ENCODE measurements around the gene CPNE6.

CPNE6 gene

DNA sequence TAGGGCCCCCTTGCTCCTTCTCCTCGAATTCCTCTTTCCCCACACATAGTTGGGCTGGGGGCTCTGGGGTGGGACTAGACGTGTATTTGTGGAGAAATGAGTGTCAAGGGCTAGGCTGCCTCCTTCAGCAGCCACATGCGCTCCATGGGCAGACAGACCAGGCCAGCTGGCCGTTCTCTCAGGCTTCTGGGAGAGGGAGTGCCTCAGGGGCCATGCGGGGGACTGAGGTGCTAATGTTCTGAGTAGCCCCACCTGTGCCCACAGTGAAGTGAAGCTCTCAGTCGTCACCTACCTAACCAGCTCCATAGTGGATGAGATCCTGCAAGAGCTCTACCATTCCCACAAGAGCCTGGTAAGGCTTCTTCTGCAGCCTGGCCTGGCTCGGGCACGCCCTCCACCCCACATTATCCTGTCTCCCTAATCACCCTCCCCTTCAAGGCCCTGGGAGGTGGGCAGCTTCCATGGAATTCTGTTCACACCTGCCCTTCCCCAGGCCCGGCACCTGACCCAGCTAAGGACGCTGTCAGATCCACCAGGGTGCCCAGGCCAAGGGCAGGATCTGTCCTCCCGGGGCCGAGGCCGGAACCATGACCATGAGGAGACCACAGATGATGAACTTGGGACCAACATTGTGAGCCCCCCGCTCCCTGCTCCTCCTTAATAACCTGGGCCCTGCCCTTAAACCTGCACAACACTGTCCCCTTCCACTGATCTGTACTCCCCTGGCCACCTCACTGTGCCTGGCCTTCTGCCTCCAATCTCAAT lies 9.0 kb upstream of the CPNE6 start:
- H3K9me3 ChIP-seq (ENCODE audit: control insufficient read depth in 2 of 2, low read length in 2 of 2): no peaks in the 10 kb centered on the region
- no peaks in the 10 kb centered on the region for H3K36me3 ChIP-seq (ENCODE audit: control insufficient read depth in 2 of 2, insufficient read depth in 2 of 2, low read length in 2 of 2)
- H3K4me1 ChIP-seq (ENCODE audit: control insufficient read depth, insufficient read depth, low read length): peaks cover 3% of the 10 kb centered on the region
- H3K4me3 ChIP-seq (ENCODE audit: low read length in 2 of 2): no peak overlapping the region
- H3K9ac ChIP-seq (ENCODE audit: low read length in 2 of 2): no peak overlapping the region
- H3K27ac ChIP-seq (ENCODE audit: low read length): no peak overlapping the region
- peaks cover 0 to 3% of the 10 kb centered on the region in 2 donors for H3K27me3 ChIP-seq (ENCODE audit: control insufficient read depth in 1 of 2, insufficient read depth in 2 of 2, low read length in 2 of 2)

DNA sequence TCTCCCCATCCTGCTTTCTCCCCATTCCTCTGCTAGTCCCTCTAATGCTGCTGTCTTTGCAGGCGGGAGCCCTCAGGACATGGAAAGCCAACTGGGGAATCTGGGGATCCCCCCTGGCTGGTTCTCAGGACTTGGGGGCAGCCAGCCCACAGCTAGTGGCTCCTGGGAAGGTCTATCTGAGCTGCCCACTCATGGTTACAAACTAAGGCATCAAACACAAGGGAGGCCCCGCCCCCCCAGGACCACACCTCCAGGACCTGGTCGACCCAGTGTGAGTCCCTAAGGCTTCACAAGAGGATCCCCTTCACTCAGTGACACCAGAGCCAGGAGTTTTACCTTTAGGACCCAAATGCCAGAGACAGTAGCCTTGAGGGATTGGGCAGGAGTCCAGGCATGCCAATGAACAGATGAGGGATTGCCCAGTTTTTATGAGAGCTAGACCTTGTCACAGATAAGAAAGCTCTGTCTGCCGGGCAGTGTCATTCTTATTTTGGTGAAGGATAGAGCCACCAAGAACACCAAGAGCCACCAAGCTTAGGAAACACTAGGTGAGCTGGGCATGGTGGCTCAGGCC lies 8.0 kb upstream of the CPNE6 start:
- Histone ChIP-seq H3K9me3 (ENCODE audit: control insufficient read depth in 2 of 2, low read length in 2 of 2) (no peaks in the 10 kb centered on the region), H3K27me3 (ENCODE audit: control insufficient read depth in 1 of 2, insufficient read depth in 2 of 2, low read length in 2 of 2) (peaks cover 0 to 3% of the 10 kb centered on the region in 2 donors), H3K4me1 (ENCODE audit: control insufficient read depth, insufficient read depth, low read length) (peaks cover 3% of the 10 kb centered on the region), H3K4me3 (ENCODE audit: low read length in 2 of 2) (no peak overlapping the region), H3K36me3 (ENCODE audit: control insufficient read depth in 2 of 2, insufficient read depth in 2 of 2, low read length in 2 of 2) (no peaks in the 10 kb centered on the region), H3K27ac (ENCODE audit: low read length) (no peak overlapping the region), H3K9ac (ENCODE audit: low read length in 2 of 2) (no peak overlapping the region)

DNA sequence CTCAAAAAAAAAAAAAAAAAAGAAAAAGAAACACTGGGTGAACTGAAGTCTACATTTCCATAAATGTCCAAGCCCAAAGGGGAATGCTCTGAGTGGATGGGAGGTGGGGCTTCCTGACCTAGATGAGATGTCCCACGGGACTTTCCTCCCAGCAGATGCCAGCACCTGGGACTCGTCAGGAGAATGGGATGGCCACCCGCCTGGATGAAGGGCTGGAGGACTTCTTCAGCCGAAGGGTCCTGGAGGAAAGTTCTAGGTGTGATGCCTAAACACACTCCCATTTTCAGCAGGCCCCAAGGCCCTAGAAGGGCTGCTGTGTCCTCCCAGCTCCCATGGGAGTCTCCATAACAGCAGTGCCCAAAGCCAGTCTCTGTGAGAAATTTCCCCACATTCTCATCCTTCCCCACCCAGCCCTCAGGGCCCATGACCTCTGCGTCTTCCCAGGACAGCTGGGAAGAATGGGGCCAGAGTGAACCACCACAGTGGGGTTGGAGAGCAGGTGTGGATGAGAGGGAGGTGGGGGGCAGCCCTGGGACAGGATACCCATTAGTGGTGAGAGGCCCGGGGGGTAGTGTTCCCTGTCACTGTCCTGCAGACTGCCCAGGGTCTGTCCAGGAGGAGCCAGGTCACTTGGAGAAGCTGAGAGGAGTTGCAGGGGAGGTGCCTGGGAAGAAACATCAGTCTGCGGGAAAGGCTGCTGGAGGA lies 7.1 kb upstream of the CPNE6 start:
- H3K4me3 ChIP-seq (ENCODE audit: low read length in 2 of 2): no peak overlapping the region
- no peak overlapping the region for H3K27ac ChIP-seq (ENCODE audit: low read length)
- no peaks in the 10 kb centered on the region for H3K36me3 ChIP-seq (ENCODE audit: control insufficient read depth in 2 of 2, insufficient read depth in 2 of 2, low read length in 2 of 2)
- no peak overlapping the region for H3K9ac ChIP-seq (ENCODE audit: low read length in 2 of 2)
- H3K4me1 ChIP-seq (ENCODE audit: control insufficient read depth, insufficient read depth, low read length): no peaks in the 10 kb centered on the region
- peaks cover 0 to 3% of the 10 kb centered on the region in 2 donors for H3K27me3 ChIP-seq (ENCODE audit: control insufficient read depth in 1 of 2, insufficient read depth in 2 of 2, low read length in 2 of 2)
- H3K9me3 ChIP-seq (ENCODE audit: control insufficient read depth in 2 of 2, low read length in 2 of 2): no peaks in the 10 kb centered on the region

DNA sequence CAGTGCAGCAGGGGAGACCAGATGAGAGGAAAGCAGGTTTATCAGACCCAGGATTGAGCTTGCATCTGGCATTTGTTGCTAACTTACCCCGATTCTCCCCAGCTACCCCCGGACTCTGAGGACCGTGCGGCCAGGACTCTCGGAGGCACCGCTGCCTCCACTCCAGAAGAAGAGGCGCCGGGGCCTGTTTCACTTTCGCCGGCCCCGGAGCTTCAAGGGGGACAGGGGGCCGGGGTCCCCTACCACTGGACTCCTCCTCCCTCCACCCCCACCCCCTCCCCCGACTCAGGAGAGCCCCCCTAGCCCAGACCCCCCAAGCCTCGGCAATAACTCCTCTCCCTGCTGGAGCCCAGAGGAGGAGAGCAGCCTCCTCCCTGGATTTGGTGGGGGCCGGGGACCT lies 6.5 kb upstream of the CPNE6 start:
- H3K36me3 ChIP-seq (ENCODE audit: control insufficient read depth in 2 of 2, insufficient read depth in 2 of 2, low read length in 2 of 2): no peaks in the 10 kb centered on the region
- H3K27me3 ChIP-seq (ENCODE audit: control insufficient read depth in 1 of 2, insufficient read depth in 2 of 2, low read length in 2 of 2): peaks cover 0 to 3% of the 10 kb centered on the region in 2 donors
- H3K27ac ChIP-seq (ENCODE audit: low read length): no peak overlapping the region
- no peaks in the 10 kb centered on the region for H3K9me3 ChIP-seq (ENCODE audit: control insufficient read depth in 2 of 2, low read length in 2 of 2)
- H3K4me1 ChIP-seq (ENCODE audit: control insufficient read depth, insufficient read depth, low read length): no peaks in the 10 kb centered on the region
- H3K9ac ChIP-seq (ENCODE audit: low read length in 2 of 2): no peak overlapping the region
- H3K4me3 ChIP-seq (ENCODE audit: low read length in 2 of 2): no peak overlapping the region

DNA sequence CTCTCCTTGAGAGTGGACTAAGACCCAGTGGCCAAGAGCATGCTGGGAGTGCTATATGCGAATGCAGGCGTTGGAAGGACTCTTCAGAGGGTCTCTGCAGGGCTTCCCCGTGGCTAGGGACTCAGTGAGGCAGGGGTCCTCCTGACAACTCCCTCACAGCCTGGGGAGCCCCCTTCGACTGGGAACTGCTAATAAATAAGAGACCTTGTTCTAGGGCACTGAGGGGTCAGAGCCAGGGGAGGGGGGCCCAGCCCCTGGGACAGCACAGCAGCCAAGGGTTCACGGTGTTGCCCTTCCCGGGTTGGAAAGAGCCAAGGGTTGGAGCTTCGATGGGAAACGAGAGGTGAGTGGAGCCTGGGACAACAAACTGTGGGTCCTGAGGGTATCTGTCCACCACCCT lies 6.0 kb upstream of the CPNE6 start:
- H3K4me1 ChIP-seq (ENCODE audit: control insufficient read depth, insufficient read depth, low read length): no peaks in the 10 kb centered on the region
- no peaks in the 10 kb centered on the region for H3K36me3 ChIP-seq (ENCODE audit: control insufficient read depth in 2 of 2, insufficient read depth in 2 of 2, low read length in 2 of 2)

DNA sequence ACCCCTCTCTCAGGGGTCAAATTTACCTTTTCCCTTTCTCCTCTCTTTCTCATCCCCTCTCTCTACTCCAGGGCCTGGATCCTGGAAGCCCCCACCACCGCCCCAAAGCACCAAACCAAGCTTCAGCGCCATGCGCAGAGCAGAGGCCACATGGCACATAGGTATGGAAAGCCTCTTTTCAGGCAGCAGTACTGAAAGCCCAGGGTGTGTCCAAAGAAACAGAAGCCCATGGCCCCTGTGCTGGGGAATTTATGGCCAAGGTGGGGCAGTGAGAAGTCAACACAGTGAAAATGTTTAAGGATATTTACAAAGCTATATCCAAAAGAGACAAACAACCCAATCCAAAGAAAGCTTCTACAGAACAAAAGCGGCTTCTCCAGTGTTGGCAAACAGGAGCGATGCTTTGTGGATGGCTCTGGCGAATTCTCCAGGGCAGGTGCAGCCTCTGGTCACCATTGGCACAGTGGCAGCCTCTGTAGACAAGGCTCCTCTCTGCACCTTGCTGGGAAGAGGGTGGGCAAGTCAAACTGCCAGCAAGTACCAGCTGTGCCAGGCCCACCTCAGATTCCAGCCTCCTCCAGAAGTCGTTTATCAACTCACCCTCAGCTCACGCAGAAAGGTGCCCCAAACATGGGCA lies 4.7 kb upstream of the CPNE6 start:
- no peak overlapping the region for H3K27ac ChIP-seq (ENCODE audit: low read length)
- no peaks in the 10 kb centered on the region for H3K9me3 ChIP-seq (ENCODE audit: control insufficient read depth in 2 of 2, low read length in 2 of 2)
- H3K9ac ChIP-seq (ENCODE audit: low read length in 2 of 2): no peak overlapping the region
- H3K4me1 ChIP-seq (ENCODE audit: control insufficient read depth, insufficient read depth, low read length): peaks cover 2% of the 10 kb centered on the region
- no peak overlapping the region for H3K4me3 ChIP-seq (ENCODE audit: low read length in 2 of 2)
- no peaks in the 10 kb centered on the region for H3K27me3 ChIP-seq (ENCODE audit: control insufficient read depth in 1 of 2, insufficient read depth in 2 of 2, low read length in 2 of 2)
- H3K36me3 ChIP-seq (ENCODE audit: control insufficient read depth in 2 of 2, insufficient read depth in 2 of 2, low read length in 2 of 2): no peaks in the 10 kb centered on the region

More for the DNA sequence above, 6.0 kb upstream of the CPNE6 start:
- H3K9me3 ChIP-seq (ENCODE audit: control insufficient read depth in 2 of 2, low read length in 2 of 2): no peaks in the 10 kb centered on the region
- no peaks in the 10 kb centered on the region for H3K27me3 ChIP-seq (ENCODE audit: control insufficient read depth in 1 of 2, insufficient read depth in 2 of 2, low read length in 2 of 2)
- no peak overlapping the region for H3K9ac ChIP-seq (ENCODE audit: low read length in 2 of 2)
- no peak overlapping the region for H3K4me3 ChIP-seq (ENCODE audit: low read length in 2 of 2)
- H3K27ac ChIP-seq (ENCODE audit: low read length): no peak overlapping the region

DNA sequence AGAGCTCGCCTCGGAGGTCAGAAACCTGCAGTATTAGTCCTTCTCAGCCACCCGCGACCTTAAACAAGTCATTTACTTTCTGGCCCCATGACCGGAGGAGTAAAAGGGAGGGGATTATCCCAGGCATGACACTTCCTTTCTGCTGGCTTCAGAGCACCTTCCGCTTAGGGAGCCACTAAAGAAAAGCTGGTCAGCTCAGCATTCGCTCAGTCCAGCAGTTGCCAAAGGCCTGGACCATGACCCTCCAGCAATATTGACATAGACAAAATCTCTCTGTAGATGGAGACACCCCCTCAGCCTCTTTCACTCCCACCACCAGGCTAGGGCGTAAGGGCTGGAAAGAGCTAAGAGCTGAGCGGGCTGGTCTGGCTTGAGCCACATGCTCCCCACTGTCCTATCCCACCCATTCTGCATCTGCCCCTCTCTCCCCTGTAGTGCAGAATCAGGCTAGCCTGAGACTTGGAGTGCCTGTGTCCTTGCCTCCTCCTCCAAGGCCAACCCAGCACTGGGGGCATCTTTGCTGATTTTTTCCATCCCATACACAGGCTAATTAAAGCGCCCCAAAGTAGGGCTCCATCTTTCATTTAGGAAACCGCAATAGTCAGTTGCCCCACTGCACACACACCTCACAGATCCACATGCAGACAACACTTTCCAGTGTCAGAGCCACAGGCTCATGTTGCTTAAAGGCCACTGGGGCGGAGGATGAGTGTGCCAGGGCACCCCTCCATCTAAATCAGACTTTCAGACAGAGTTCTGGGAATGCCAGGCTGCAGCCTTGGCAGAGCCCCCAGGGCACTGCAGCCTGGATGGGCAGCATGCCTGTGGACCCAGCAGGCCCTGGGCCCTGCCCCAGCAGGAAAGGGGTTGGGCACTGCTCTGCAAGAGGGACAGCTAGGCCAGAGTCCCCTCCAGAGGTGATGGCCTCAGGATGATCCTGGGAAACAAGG lies 4.0 kb upstream of the CPNE6 start:
- H3K4me3 ChIP-seq (ENCODE audit: low read length in 2 of 2): no peak overlapping the region
- no peak overlapping the region for H3K9ac ChIP-seq (ENCODE audit: low read length in 2 of 2)
- no peaks in the 10 kb centered on the region for H3K27me3 ChIP-seq (ENCODE audit: control insufficient read depth in 1 of 2, insufficient read depth in 2 of 2, low read length in 2 of 2)
- peaks cover 10% of the 10 kb centered on the region for H3K4me1 ChIP-seq (ENCODE audit: control insufficient read depth, insufficient read depth, low read length)
- no peaks in the 10 kb centered on the region for H3K36me3 ChIP-seq (ENCODE audit: control insufficient read depth in 2 of 2, insufficient read depth in 2 of 2, low read length in 2 of 2)
- H3K9me3 ChIP-seq (ENCODE audit: control insufficient read depth in 2 of 2, low read length in 2 of 2): no peaks in the 10 kb centered on the region
- no peak overlapping the region for H3K27ac ChIP-seq (ENCODE audit: low read length)

DNA sequence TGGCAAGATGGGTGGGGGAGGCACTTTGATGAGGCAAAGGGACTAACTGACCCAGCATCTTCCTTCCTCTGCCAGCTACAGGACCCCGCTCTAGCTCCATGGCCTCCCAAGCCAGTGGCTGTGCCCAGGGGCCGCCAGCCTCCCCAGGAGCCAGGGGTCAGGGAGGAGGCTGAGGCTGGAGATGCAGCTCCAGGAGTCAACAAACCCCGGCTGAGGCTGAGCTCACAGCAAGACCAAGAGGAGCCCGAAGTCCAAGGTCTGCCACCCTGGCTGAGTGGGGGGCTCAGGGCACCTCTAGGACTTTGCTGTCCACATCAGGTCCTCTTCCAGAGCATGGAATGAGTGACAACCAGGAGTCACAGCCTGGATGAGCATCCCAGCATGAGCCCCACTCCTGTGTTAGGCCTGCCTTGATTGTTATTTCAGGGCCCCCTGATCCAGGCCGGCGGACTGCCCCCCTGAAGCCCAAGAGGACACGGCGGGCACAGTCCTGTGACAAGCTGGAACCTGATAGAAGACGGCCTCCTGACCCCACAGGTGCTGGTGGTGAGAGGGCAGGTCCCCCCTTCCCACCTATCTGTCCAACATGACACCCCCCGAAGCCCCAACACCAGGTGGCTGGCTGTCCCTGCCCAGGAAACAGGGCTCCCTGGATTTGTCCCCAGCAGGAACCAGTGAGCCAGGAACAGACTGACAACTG lies 2.5 kb upstream of the CPNE6 start:
- H3K27me3 ChIP-seq (ENCODE audit: control insufficient read depth in 1 of 2, insufficient read depth in 2 of 2, low read length in 2 of 2): no peaks in the 10 kb centered on the region
- H3K4me3 ChIP-seq (ENCODE audit: low read length in 2 of 2): no peak overlapping the region
- no peak overlapping the region for H3K27ac ChIP-seq (ENCODE audit: low read length)
- no peaks in the 10 kb centered on the region for H3K9me3 ChIP-seq (ENCODE audit: control insufficient read depth in 2 of 2, low read length in 2 of 2)
- no peaks in the 10 kb centered on the region for H3K36me3 ChIP-seq (ENCODE audit: control insufficient read depth in 2 of 2, insufficient read depth in 2 of 2, low read length in 2 of 2)
- peaks cover 16% of the 10 kb centered on the region for H3K4me1 ChIP-seq (ENCODE audit: control insufficient read depth, insufficient read depth, low read length)
- no peak overlapping the region for H3K9ac ChIP-seq (ENCODE audit: low read length in 2 of 2)

DNA sequence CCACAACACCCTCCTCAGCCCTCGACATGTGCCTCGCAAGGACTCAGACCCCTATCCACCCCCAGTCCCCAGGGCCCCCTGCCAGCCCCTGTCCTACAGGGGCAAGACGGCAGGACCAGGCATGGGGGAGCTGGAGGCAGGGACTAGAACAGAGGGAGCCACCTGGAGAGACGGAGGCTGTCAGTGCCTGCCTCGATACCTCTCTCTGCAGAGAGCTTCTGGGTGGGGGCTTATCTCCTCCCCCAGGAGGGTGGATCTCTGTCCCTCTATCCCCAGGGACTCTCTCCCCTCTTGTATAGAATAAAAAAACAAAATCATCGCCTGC lies 2.0 kb upstream of the CPNE6 start:
- Histone ChIP-seq H3K27me3 (ENCODE audit: control insufficient read depth in 1 of 2, insufficient read depth in 2 of 2, low read length in 2 of 2) (no peaks in the 10 kb centered on the region), H3K4me1 (ENCODE audit: control insufficient read depth, insufficient read depth, low read length) (peaks cover 16% of the 10 kb centered on the region)

More for the DNA sequence above, 2.0 kb upstream of the CPNE6 start:
- no peaks in the 10 kb centered on the region for H3K36me3 ChIP-seq (ENCODE audit: control insufficient read depth in 2 of 2, insufficient read depth in 2 of 2, low read length in 2 of 2)
- H3K4me3 ChIP-seq (ENCODE audit: low read length in 2 of 2): no peak overlapping the region
- H3K9ac ChIP-seq (ENCODE audit: low read length in 2 of 2): no peak overlapping the region
- H3K27ac ChIP-seq (ENCODE audit: low read length): no peak overlapping the region
- no peaks in the 10 kb centered on the region for H3K9me3 ChIP-seq (ENCODE audit: control insufficient read depth in 2 of 2, low read length in 2 of 2)
